Forelimb muscle (tissue), 1 donor: Measurements from ENCODE around the gene IFT122. TPM values are rescaled to one million over a fixed set of nuclear protein-coding genes. Genes with fewer than 3 reads are reported as not detected.
"Not testable (repeated sequence)": the region's sequence is repeated elsewhere in the genome, so short reads cannot be mapped to it uniquely, and the experiment has no call there.

ENCODE experiments used
- DNase-seq: peaks from one replicate; pipeline ENCODE4 v3.0.0-alpha.2; 2013; ENCODE audit warnings: low read depth
- polyA plus RNA-seq: library from polyadenylated mRNA; unstranded; fragments of 120-200 nt; gene quantifications from one replicate; pipeline ENCODE4 v1.2.1, GENCODE V29; 2013; ENCODE audit not compliant: insufficient read length

IFT122 gene
- polyA plus RNA-seq, 1 donor: 33.2 TPM

- no peak for DNase-seq
Observed at GRCh38 chr3:129470861-129471260, 30.8 kb downstream of the IFT122 start.

GRCh38 chr3:129473067-129473768 is 33.2 kb downstream of the IFT122 start:
- no peak for DNase-seq

- no peak for DNase-seq
Observed at GRCh38 chr3:129473769-129474152, 33.7 kb downstream of the IFT122 start.

- DNase-seq: no peak
Observed at GRCh38 chr3:129474984-129475804, 35.2 kb downstream of the IFT122 start.

- no peak for DNase-seq
Observed at GRCh38 chr3:129475863-129476262, 35.8 kb downstream of the IFT122 start.

GRCh38 chr3:129476586-129476985 is 36.6 kb downstream of the IFT122 start:
- no peak for DNase-seq

- DNase-seq: not testable (repeated sequence)
Observed at GRCh38 chr3:129481225-129481765, 41.3 kb downstream of the IFT122 start.

- DNase-seq: no peak
Observed at GRCh38 chr3:129481766-129482332, 41.8 kb downstream of the IFT122 start.

GRCh38 chr3:129482721-129483120 is 42.7 kb downstream of the IFT122 start:
- DNase-seq: no peak

- DNase-seq: no peak
Observed at GRCh38 chr3:129483870-129484269, 43.8 kb downstream of the IFT122 start.

- not testable (repeated sequence) for DNase-seq
Observed at GRCh38 chr3:129485146-129485545, 45.1 kb downstream of the IFT122 start.

- peak; percentile 20 for DNase-seq
Observed at GRCh38 chr3:129485721-129486663, 46.0 kb downstream of the IFT122 start.

GRCh38 chr3:129486664-129487035 is 46.6 kb downstream of the IFT122 start:
- DNase-seq: no peak

- no peak for DNase-seq
Observed at GRCh38 chr3:129487183-129487867, 47.3 kb downstream of the IFT122 start.

- not testable (repeated sequence) for DNase-seq
Observed at GRCh38 chr3:129487868-129488335, 47.9 kb downstream of the IFT122 start.

GRCh38 chr3:129489258-129489657 is 49.2 kb downstream of the IFT122 start:
- DNase-seq: not testable (repeated sequence)

- peak; percentile 68 for DNase-seq
Observed at GRCh38 chr3:129490273-129490675, 50.2 kb downstream of the IFT122 start.

GRCh38 chr3:129491077-129491476 is 51.1 kb downstream of the IFT122 start:
- not testable (repeated sequence) for DNase-seq

- no peak for DNase-seq
Observed at GRCh38 chr3:129491794-129492193, 51.8 kb downstream of the IFT122 start.

- no peak for DNase-seq
Observed at GRCh38 chr3:129492691-129493090, 52.7 kb downstream of the IFT122 start.

GRCh38 chr3:129493206-129493605 is 53.2 kb downstream of the IFT122 start:
- no peak for DNase-seq
